Stimulated activated CD4-positive, alpha-beta T cell treated with anti-CD3 and anti-CD28 coated beads, Interleukin-4, amount 100 ng/mL, for 24 hours (primary cell): ENCODE data around the gene ZDHHC3.
"Not testable (repeated sequence)": the region's sequence is repeated elsewhere in the genome, so short reads cannot be mapped to it uniquely, and the experiment has no call there.

Experiments
- DNase-seq: peaks from one replicate; pipeline ENCODE4 v3.0.0-alpha.2; 2020

ZDHHC3 gene

DNA sequence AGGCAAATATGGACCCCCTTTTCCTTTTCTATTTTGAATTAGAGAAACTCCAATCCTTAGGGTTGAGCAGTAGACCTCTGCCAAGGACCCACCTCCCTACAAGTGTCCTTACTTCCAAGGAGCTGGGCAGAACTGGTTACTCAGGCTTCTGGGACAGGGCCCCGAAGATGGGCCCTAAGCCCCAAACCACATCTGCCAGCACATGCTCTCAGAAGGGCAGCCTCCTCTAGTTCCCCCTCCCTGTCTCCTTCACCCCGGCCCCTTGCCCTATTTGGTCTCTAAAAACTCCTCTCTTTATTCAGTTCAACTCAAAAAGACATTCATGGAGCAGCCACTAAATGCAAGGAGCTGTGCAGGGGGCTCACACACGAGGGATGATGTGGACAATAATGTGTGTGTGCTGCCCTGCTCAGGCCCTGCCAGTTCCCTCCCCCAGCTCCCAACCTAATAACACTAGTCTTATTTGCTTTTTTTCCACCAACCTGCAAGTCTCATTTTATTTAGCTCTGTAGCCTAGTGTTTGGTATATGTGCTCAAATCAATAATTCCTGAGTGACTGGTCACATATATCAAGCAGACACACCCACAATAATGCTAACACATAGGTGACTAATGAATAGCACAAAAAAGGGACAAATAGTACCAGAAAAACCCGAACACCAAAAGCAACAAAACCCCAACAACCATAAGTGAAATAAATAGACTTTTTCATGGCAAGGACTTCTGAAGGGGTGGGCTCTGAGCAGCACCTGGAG, 12.2 kb downstream of the ZDHHC3 start:
- no peak for DNase-seq

DNA sequence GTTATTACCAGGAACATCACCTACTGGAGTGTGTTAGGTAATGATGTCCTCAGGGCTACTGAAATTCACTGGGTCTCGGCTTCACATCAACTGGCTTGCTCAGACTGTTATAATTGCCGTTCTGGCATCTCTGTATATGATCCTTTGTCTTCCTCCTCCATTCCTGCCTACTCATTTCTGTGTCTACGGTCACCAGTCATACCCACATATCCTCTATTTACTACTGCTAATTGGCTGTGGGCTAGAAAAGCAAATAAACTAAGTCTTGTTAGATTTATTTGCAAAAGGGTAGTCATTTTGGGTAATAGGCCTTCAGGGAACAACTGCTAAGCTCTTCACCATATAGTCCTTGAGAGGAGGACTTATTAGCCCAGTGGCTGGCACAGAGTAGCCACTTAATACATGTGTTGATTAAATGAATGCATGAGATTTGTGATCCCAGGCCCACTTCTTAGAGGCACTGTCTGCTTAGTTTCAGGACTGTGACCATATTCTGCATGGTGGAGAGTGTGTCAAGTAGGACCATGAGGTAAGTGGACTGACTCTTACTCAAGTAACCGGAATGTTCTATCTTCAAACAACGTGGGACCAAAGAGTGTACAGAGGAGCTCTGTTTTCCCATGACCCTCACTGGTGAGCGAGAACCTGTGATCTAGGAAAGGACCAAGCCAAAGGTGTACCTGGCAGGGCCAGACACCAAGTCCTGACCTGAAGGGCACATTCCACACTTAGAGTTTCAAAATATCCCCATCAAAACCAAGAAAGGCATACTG, 13.2 kb downstream of the ZDHHC3 start:
- DNase-seq: no peak

DNA sequence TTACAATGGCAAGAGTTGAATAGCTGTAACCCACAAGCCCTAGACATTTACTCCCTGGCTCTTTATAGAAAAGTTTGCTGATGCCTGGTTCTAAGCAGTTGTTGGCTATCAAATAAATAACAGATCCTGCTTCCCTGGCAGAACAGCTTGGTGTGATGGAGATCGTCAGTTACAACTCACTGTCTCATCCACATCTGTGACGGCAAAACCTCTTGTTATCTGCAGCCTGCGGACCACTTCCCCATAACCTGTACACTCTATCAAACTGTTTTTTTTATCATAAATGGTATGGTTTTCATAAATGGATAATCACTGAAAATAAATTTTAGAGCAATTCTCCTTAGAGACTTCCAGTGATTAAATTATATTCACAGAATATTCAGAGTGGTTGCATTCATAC, 14.1 kb downstream of the ZDHHC3 start:
- DNase-seq: no peak

DNA sequence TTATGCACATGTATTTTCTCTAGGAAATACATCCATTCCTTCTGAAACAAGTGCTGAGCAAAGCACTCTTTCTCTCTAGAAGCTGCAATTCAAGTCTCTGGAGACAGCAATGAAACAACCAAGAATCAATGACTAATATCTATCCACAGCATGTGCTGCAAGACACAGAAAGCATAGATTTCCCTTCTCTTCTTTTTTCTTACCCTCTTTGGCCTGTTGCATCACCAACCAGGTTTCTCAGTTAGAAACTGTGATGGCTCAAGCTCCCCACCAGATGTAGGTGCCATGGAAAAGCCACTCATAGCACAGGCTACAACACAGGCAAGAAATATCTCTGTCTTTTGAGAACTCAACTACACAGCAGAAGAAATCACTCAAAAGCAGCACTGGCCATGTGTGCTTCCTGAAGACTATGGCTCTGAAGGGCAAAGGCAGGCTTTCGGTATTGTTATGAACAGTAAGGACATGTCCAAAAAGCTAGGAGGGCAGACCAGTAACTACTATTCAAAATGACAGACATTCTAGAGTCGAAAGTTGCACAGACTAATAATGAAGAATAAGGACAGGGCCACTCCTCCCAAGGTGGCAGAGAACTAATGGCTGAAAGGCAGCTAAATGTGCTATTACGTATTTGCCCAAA, 15.5 kb downstream of the ZDHHC3 start:
- DNase-seq: no peak

DNA sequence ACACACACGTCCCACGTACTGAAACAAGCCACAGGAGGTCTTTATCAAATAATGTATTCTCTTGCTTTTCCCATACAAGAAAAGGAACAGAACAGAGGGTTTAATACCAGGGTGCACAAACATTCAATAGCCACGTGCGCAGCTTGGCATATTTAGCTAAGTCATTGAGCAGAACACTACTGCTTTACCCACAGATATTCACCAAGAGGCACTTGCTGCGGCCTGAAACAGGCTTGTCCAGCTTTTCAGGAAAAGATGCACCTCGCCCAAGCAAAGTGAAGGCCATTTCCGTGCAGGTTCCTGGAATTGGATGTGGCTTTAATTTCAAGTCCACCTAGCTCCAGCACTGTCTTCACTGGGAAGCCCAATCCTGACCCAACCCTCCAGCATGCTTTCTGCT, 17.6 kb downstream of the ZDHHC3 start:
- no peak for DNase-seq

DNA sequence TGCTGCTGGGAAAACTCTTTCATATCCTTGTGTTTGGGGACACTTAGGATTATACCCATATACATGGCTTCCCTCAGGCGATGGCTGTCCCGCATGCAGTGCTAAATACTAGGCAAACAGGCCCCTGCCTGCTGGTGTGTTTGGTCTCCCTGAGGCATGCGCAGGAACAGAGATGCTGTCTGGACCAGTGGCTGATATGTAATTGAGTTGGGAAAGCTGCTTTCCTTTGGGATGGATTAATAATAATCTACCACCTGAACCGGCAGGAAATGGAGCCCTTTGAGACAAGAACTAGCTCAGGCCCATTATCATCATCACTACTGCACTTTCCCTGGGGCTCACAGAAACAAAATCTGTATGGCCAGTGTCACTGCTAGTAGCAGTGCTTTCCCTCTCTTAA, 18.0 kb downstream of the ZDHHC3 start:
- DNase-seq: no peak

DNA sequence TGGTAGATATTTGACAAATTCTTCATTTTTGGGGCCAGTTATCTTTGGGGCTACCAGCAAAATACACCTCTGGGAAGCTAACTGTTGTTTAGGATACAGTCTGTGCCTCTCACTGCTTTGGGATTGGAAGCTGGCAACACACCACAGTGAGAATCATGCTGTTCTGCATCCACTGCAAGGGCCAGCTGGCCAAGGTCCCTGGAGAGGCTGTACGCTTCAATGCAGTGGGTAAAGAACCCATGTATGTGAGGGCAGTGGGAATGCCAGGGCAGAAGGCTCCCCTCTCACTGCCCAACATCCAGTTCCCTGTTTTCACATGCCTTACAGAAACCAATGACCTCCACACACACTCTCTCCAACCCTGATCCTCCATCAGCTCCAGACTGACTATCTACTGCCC, 20.1 kb downstream of the ZDHHC3 start:
- DNase-seq: no peak

DNA sequence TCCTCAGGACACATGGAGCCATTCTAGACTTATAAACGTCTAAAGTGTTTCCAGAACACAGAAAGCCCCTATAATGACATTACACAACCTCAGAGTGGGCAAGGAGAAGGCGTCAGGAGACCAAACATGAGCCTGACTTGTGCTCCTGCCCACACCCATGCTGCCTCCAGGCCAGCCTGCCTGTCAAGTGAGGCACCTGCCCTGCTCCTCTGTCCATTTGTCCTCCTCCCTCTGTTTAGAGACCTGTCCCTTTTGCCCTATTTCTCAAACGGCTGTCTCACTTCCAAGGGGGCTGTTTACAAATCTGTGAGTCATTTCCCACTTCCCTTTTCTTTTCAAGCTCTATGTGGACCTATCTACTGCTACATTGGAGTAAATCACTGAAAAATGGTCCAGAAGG, 21.0 kb downstream of the ZDHHC3 start:
- DNase-seq: no peak

DNA sequence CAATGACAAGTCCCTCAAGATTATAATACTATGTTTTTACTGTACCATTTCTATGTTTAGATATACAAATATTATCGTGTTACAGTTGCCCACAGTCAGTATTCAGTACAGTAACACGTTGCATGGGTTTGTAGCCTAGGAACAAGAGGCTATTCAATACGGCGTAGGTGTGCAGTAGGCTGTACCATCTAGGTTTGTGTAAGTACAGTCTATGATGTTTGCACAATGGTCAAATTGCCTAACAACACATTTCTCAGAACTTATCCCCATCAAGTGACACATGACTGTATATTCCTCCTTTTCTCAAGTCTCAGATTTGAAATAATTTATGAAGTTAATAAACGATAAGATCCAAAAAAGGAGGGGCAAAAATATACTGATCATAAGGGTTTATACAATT, 21.7 kb downstream of the ZDHHC3 start:
- no peak for DNase-seq

DNA sequence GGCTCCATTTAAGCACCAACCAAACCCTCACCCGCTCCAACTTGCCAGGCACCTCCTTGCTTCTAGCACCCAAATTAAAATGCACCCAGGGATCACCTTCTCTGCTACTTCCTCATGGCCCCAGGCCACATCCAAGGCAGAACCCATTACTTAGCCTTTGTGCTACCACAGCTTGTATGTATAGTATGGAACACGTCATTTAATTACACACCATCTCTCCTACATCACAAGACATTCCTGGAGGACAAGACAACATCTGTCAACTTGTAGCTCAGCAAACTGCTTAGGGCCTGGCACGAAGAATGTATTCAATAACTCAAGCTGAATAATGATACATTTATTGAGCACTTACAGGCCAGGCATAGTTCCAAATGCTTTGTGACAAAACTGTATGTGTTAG, 23.3 kb downstream of the ZDHHC3 start:
- DNase-seq: no peak

DNA sequence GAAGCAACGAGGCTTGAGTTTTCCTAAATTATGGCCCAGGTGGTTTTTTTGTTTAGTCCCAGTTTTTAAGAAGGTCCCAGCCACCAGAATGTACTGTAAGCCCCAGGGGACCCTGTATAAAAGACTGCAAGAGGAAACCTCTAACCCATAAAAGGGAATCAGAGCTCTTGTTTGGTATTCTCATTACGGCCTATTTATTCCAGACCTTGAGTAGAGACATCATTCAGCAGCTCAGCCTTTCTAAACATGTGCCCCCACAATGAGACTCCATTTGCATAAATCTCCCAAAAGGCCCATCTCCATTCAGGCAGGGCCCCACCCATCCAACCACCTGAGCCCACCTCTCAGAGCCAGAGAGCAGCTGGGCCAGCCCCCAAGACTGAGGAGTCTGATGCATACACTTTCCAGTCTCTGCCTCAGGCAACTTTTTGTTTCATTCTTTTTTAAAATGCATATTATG, 25.7 kb downstream of the ZDHHC3 start:
- DNase-seq: no peak

DNA sequence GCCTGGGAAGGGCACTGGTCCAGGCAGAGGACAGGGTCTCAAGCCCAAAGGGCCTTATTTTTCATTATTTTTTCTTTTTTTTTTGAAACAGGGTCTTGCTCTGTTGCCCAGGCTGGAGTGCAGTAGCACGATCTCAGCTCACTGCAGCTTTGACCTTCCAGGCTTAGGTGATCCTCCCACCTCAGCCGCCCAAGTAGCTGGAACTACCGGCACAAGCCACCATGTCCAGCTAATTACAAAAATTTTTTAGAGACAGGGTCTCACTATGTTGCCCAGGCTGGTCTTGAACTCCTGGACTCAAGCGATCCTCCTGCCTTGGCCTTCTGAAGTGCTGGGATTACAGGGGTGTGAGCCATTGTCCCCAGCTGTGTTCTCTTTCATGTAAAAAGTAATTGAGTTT, 26.2 kb downstream of the ZDHHC3 start:
- not testable (repeated sequence) for DNase-seq

DNA sequence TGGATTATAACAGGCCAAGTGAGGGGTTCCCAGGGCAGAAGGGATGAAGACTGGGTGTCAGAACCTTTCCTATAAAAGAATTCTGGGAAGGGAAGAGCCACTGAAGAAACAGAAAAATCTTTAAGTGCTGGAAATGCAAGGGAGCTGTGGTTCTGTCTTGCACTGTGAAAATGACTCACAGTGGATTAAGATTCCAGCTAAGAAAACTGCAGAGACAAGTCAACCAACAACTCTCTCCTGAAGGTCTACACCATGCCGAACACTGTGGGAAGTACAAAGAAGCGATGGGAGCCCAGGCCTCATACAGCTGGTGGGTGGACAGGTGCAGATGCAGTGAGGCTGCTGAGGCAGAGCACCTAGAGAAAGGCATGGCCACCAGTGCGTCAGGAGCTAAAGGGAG, 27.7 kb downstream of the ZDHHC3 start:
- DNase-seq: no peak

DNA sequence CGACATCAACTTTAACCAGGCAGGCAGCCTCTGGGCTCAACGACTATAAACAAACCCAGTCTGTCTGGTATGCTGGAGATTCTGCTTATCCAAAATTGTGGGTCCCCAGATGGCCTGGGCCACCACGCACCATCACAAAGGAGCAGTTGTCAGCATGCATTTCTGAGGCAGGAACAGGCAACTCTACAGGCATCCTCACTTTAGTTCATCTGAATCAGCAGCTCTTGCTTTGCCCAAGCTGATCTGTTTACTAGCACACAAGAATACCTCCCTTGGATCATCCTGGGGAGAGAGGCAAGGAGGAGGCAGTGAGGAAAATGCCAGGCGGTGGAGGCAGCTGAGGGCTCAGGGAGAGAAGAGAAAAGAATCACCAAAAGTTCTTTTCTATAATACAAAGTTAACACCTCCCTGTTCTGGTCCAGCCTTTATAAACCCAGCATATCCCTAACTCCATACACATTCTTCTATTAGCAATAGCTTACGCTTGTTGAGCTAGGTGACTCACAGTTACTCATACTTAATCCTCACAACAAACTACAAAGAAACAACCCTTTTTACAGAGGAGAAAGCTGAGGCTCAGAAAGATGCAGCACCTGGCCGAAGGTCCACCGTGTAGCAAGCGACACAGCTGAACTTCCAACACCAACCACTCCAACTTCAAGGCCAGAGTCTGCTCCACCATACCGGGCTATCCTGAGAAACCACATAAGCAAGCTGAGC, 33.6 kb downstream of the ZDHHC3 start:
- no peak for DNase-seq

DNA sequence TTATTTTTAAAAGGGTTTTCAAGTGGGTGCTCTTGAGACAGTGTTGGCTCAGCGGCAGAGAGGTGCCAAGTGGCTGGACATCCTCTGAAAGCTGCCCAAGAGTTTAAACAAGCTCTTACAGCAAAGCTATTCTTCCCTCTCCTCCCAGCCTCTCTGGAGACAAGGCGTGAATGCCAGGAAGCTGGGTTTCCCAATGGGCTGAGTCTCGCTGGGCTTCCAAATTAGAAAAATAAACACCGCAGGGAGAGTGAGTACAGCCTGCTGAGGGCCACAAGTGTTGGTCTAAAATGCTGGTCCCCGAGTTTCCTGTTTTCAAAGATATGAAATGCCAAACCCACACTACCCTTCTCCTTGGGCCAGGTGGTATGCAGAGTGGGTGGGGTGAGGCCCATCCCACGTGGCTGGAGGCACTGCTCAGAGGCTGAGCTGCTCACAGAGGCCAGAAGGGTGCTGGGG, 36.4 kb downstream of the ZDHHC3 start:
- DNase-seq: no peak

DNA sequence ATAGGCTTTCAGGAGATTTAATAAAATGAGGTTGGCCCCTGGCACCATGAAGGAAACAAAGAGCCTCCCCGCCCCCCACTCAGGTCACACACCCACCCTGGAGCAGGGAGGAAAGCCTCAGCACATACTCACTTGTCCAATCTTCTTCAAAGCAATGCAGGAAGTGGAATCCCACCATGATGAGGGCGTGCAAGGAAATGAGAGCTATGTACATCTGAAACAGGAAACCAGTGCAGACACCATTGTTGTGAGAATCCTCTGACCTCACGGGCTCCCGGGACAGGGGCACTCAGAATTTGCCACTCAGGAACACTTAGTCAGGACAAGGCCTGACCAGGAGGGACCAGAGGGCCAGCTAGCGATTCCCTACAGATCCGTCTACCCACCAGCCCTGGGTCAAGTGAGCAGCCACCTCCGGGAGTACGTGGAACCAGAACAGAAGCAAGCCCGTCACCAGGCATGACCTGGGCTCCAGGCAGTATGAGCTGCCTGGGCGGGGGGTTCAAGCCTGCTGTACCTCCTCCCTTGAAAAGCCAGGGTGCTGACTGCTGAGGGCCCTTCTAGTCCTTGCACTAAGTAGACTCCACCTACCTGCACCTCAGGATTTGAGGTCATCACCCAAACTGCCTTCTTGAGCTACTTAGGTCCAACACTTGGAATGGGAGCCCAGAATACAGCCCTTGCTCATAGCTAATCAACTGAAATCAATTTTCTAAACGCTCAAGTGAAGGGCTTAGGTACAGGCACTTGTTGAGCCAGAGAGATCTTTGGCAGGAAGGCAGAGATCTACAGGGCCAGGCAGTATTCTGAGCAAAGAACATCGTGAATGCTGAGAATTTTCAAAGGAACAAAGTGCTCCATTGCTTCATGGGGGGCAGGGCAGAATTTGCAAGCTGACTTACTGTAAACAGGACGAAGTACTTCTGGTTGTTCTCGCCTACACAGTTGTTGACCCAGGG, 42.7 kb downstream of the ZDHHC3 start:
- no peak for DNase-seq

DNA sequence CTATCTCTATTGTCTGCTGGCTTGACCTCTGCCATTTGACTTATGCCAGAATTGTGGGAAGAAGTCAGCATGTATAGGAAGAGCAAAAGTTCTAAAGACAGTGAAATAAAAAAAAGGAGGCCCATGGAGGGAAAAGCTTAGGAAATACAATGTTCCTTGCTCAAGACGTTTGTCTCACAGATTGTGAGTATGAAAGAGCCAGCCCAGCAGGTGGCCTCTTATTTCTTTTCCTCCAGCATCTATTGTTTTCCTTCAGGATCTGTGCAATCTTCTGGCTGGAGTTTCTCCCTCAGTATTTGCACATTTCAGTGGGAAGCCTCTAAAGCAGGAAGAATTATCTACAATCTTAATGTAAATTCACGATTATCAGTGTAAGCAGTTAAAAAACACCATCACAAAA, 43.7 kb downstream of the ZDHHC3 start:
- no peak for DNase-seq

DNA sequence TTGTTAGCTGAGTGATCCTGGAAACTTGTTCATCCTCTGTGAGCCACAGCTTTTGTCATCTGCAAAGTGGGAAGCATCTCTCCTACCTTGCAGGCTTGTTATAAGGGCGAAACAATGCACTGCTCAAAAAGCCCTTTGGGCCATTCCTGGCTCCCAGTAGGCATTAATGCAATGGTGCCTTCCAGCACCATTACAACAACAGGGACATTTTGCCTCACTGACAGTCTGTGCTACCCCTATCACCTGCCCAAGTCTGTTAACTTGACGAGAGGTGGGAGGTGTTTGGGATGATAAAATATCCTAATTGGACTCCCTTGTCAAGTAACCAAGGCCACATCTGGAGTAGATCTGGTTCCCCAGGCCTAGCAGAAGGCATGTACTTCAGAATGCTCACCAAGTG, 44.2 kb downstream of the ZDHHC3 start:
- DNase-seq: no peak

DNA sequence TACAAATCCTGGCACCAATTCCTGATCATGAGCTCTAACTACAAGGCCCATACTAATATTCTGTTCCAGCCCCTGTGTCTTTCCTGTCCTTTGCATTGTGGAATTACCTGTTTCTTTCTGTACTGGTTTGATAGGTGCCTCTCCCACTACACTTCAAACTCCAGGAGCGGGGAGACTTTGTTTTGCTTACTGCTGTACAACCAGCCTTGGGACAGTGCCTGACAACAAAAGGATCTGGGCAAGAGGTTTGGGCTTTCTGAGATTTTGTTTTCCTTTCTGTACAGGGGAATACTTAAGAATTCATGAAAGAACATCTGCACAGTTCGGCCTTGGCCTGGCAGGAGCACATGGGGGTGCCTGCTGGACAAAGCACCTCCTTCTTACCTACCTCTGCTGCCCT, 45.1 kb downstream of the ZDHHC3 start:
- no peak for DNase-seq

DNA sequence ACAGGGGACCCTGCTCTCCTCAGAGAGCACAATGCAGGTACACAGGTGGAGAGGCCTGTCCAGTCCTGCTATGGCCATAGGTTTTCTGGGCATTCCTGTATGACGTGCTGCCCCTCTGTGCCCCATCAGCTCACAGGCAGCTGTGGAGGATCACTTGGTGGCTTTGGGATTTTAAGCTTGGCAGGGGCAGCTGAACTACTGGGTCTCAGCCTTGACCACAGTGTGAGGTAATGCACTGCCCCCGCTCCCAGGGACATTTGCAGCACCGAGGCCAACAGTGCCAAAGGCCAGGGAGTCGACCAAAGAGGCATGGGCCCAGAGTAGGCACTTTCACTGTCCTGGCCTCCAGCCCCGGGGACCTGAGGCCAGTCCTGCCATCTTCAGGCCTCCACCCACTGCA, 46.2 kb downstream of the ZDHHC3 start:
- no peak for DNase-seq

DNA sequence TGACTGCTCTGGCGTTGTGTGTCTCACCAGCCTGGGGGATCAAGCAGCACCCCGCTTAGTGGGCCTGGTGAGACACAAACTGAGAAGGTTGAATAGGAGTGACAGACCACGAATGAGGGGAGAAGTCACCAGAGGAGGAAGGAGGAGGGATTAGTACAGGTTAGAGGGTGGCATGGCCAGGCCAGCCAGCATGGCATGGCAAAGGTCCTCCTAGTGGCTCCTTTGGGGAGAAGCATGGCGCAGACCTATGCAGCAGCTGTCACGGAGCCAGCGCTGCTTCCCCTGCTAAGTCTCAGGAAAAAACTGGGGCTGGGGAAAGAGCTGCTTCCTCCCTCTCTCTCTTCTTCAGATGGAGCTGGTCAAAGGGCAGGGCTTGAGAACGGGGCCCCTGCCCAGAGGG, 48.6 kb downstream of the ZDHHC3 start:
- DNase-seq: no peak

DNA sequence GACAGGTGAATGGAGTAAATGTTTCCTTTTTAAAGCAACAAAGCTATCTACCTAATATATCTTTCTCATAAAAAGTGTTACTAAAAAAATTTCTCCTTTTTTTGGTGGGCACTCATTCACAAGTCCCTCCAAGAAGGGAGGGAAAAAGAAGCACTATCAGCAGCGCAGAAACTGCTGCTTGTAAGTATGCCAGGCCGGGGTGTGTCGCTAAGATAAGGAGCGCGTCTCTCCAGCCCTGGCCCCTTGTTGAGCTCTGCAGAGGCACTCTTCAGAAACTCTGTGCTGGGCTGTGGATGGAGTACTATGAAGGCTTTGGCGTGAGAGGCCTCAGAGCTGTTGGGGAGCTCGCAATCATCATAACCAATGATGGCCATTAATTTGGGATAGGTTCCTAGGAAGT, 49.1 kb downstream of the ZDHHC3 start:
- DNase-seq: no peak
